Tibial artery (tissue), 4 donors: Measurements from ENCODE around the gene ZC3H7B.

ENCODE experiments used
- DNase-seq, 2 donors: peaks; one replicate each; pipeline ENCODE4 v3.0.0-alpha.2; 2019
- H3K27ac ChIP-seq, 2 donors: fragments of 200-600 bp; sonication (generic) in 1 of 2; 1 replicate in 1 of 2; 2 replicates in 1 of 2; pipeline ENCODE4 v1.5.1; 2018 to 2019; ENCODE audit warnings: mild to moderate bottlenecking in 1 of 2
- H3K27me3 ChIP-seq, 2 donors: fragments of 200-600 bp; sonication (generic) in 1 of 2; one replicate each; pipeline versions ENCODE4 v1.5.1 to v1.6.0; 2016 to 2019
- H3K36me3 ChIP-seq, 3 donors: fragments of 200-600 bp; sonication (generic) in 2 of 3; one replicate each; pipeline ENCODE4 v1.5.1; 2016 to 2019; ENCODE audit warnings: mild to moderate bottlenecking in 2 of 3
- H3K4me1 ChIP-seq, 4 donors: fragments of 200-600 bp; sonication (generic) in 2 of 4; 1 replicate in 3 of 4; 2 replicates in 1 of 4; pipeline ENCODE4 v1.5.1; 2016 to 2019
- H3K4me3 ChIP-seq, 2 donors: fragments of 200-600 bp; sonication (generic) in 1 of 2; 1 replicate in 1 of 2; 2 replicates in 1 of 2; pipeline ENCODE4 v1.5.1; 2018 to 2019; ENCODE audit warnings: mild to moderate bottlenecking in 2 of 2
- H3K9me3 ChIP-seq, 3 donors: fragments of 200-600 bp; sonication (generic) in 1 of 3; one replicate each; pipeline ENCODE4 v1.5.1; 2016 to 2019
- intact Hi-C: fragments of 100-400 bp; cut with DNase I; formaldehyde crosslinking; loops from one replicate; pipeline ENCODE4 v1.15.0; 2023; ENCODE audit warnings: low total_unique reads
- TF ChIP-seq, protein P1 (sequence below), 2 experiments: fragments of 200-600 bp in 1 of 2; fragments of 450-650 bp in 1 of 2; IDR thresholded peaks; one replicate each; pipeline ENCODE4 v1.5.1; 2017 to 2019; ENCODE audit warnings: antibody characterized with exemption in 2 of 2, mild to moderate bottlenecking in 1 of 2, moderate library complexity in 1 of 2

The ZC3H7B gene

GRCh38 chr22:41320416-41321240 is 19.3 kb downstream of the ZC3H7B start:
- Histone ChIP-seq H3K27me3 (no peaks in the 10 kb centered on the region), H3K4me3 (no peak overlapping the region), H3K36me3 (peaks cover 25 to 63% (median 28%) of the 10 kb centered on the region in 3 donors), H3K27ac (no peak overlapping the region), H3K9me3 (no peaks in the 10 kb centered on the region), H3K4me1 (no peaks in the 10 kb centered on the region)
- TF ChIP-seq, protein P1, sequence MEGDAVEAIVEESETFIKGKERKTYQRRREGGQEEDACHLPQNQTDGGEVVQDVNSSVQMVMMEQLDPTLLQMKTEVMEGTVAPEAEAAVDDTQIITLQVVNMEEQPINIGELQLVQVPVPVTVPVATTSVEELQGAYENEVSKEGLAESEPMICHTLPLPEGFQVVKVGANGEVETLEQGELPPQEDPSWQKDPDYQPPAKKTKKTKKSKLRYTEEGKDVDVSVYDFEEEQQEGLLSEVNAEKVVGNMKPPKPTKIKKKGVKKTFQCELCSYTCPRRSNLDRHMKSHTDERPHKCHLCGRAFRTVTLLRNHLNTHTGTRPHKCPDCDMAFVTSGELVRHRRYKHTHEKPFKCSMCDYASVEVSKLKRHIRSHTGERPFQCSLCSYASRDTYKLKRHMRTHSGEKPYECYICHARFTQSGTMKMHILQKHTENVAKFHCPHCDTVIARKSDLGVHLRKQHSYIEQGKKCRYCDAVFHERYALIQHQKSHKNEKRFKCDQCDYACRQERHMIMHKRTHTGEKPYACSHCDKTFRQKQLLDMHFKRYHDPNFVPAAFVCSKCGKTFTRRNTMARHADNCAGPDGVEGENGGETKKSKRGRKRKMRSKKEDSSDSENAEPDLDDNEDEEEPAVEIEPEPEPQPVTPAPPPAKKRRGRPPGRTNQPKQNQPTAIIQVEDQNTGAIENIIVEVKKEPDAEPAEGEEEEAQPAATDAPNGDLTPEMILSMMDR (IDR thresholded peaks at IDR 0.05): no peak
- no peak for DNase-seq
- intact Hi-C loops: no loop called here

- intact Hi-C loops: no loop called here
- Histone ChIP-seq H3K9me3 (no peaks in the 10 kb centered on the region), H3K4me3 (no peak overlapping the region), H3K27me3 (no peaks in the 10 kb centered on the region), H3K36me3 (peaks cover 62 to 94% (median 68%) of the 10 kb centered on the region in 3 donors), H3K27ac (no peak overlapping the region), H3K4me1 (no peaks in the 10 kb centered on the region)
- TF ChIP-seq, protein P1 (IDR thresholded peaks at IDR 0.05): no peak
- no peak for DNase-seq
Observed at GRCh38 chr22:41324821-41325528, 23.6 kb downstream of the ZC3H7B start.

- Histone ChIP-seq H3K9me3 (no peaks in the 10 kb centered on the region), H3K27ac (no peak overlapping the region), H3K36me3 (peaks cover 66 to 98% (median 76%) of the 10 kb centered on the region in 3 donors), H3K4me1 (no peaks in the 10 kb centered on the region), H3K4me3 (no peak overlapping the region), H3K27me3 (no peaks in the 10 kb centered on the region)
- TF ChIP-seq, protein P1 (IDR thresholded peaks at IDR 0.05): no peak
- intact Hi-C loops: no loop called here
- no peak for DNase-seq
Observed at GRCh38 chr22:41327124-41327523, 25.8 kb downstream of the ZC3H7B start.

- H3K27me3 ChIP-seq: no peaks in the 10 kb centered on the region
- H3K9me3 ChIP-seq: no peaks in the 10 kb centered on the region
- H3K4me3 ChIP-seq: no peak overlapping the region
- H3K36me3 ChIP-seq: peaks cover 73 to 98% (median 86%) of the 10 kb centered on the region in 3 donors
- H3K4me1 ChIP-seq: no peaks in the 10 kb centered on the region
- DNase-seq: no peak
- TF ChIP-seq, protein P1 (IDR thresholded peaks at IDR 0.05): no peak
- no peak overlapping the region for H3K27ac ChIP-seq
- intact Hi-C loops: no loop called here
Observed at GRCh38 chr22:41330169-41330568, 28.8 kb downstream of the ZC3H7B start.

DNA sequence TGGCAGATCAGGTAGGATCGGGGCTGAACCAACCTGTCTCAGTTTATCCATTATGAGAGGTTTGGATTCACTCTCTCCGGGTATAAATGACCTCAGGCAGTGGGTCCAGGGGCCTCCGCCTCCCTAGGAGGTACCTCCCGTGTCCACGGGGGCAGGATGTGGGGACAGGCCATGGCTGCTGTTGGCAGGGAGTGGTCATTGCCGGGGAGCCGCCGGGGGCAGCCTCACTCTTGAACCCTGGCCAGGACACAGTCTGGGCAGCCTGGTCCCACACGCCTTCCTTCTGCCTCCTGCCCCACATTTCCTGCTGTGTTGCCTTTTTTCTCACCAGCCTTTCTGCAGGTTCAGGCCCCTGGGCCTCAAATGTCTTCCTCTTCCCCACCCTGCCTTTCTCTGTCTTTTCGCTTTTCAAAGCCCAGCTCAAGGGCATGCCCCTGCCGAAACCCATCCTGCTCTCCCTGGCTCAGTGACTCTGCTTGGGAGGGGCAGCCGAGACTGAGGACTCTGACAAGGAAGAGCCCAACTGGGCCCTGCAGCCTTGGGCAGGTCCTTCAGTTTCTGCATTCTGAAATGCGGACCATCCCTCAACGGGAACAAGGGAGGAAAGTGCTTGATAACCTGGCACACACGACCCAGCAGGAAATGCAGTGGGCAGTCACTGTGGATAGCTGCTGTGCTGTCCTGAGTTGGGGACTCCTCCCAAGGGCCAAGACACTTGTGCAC is 31.1 kb downstream of the ZC3H7B start:
- intact Hi-C loops: no loop called here
- Histone ChIP-seq H3K36me3 (peaks cover 58 to 97% (median 72%) of the 10 kb centered on the region in 3 donors), H3K27me3 (no peaks in the 10 kb centered on the region)

More for the DNA sequence above, 31.1 kb downstream of the ZC3H7B start:
- TF ChIP-seq, protein P1 (IDR thresholded peaks at IDR 0.05): no peak
- H3K27ac ChIP-seq: no peak overlapping the region
- H3K9me3 ChIP-seq: no peaks in the 10 kb centered on the region
- no peaks in the 10 kb centered on the region for H3K4me1 ChIP-seq
- no peak overlapping the region for H3K4me3 ChIP-seq
- no peak for DNase-seq
